GM21381 (cell line): ENCODE results near the gene ADAM23.
A peak's percentile ranks its signal among the peaks of the same experiment; 100 is the strongest.
"Not testable (repeated sequence)": the region's sequence is repeated elsewhere in the genome, so short reads cannot be mapped to it uniquely, and the experiment has no call there.

Experiments
- ATAC-seq: cut with Tn5 transposase; IDR thresholded peaks from one replicate; pipeline ENCODE4 v1.9.1; 2021; ENCODE audit warnings: mild to moderate bottlenecking, moderate library complexity; ENCODE audit not compliant: unreplicated experiment

Gene ADAM23

GRCh38 chr2:206442833-206443734, at the start of gene ADAM23:
Gene ADAM23, plus strand, starts transcription at chr2:206443532. Its CDS starts 335 bp downstream, at chr2:206443867.
- peak; percentile 51 for ATAC-seq

DNA sequence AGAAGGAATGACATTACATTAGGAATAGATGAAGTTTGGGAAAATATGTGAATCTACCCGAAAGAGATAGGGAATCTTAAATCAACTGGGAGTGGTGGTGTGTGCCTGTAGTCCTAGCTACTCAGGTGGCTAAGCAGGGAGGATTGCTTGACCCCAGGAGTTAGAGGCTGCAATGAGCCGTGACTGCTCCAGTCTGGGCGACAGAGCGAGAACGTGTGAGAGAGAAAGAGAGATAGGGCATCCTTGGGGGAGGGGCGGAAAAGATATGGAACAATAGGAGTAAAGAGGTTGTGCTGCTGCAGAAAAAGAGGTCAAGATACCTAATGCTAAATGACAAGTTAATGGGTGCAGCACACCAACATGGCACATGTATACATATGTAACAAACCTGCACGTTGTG, 47.1 kb upstream of the ADAM23 start:
- ATAC-seq = no peak

- not testable (repeated sequence) for ATAC-seq
Measured at GRCh38 chr2:206402956-206403569, 40.3 kb upstream of the ADAM23 start.

DNA sequence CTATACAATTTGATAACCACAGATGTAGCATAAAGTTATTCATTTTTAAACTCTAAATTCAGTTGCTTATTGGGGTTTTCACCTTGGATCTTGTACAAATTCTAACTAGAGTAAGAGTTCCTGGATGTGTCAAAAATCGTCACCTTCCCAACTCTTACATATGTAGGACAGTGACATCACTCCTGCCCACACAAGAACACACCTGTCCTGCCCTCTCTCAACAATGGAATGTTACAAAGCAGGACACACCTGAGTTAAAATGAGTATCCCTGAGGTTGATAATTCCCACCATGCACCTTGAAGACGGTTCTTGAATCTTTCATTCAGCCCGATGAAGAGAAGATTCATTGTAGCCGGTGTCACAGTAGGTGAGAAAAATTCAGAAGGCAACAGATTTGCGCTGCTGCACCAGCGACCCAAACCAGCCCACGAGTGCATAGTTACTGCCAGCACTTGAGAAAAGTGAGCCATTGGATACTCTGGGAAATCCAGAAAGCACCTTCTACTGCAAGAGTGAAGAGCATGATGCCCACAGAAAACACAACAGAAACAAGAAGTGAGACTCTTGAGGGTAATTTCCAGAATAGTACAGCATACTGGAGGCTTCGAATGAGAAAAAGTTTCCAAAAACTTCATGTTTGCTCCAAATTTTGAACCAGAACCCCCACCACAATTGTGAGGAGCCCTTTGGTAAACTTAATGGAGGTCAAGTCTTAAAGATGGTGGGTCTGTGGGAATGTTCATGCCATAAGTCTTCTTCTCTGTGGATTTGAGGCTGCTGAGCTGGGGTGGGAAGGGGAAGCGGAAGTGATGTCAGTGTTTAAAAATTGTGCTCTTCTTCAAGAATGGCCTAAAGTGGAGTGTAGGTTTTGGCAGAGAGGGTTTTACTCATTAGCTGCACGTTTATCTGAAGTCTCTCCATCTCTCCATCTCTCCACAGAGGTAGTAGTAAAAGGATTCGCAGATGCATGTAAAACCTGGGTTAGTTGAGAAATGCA, 34.7 kb upstream of the ADAM23 start:
- peak; percentile 93 for ATAC-seq

DNA sequence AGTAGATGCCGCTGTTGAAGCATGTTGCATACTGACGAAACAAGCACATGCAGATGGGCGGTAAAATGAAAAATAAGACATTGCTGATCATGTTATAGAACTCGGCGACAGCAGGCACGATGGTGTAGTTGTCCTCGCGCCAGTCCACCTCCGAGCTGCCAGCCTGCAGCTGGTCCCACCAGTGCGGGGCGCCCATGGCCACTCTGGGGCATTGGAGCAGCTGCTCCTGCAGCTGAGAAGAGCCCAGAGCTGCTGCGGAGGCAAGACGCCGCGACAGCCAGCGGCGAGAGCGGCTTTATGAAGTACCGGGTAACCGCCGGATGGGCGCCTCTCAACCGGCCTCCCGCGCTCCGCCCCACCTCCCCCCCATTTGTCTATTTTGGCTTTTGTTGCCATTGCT, 32.6 kb upstream of the ADAM23 start:
- ATAC-seq = no peak

DNA sequence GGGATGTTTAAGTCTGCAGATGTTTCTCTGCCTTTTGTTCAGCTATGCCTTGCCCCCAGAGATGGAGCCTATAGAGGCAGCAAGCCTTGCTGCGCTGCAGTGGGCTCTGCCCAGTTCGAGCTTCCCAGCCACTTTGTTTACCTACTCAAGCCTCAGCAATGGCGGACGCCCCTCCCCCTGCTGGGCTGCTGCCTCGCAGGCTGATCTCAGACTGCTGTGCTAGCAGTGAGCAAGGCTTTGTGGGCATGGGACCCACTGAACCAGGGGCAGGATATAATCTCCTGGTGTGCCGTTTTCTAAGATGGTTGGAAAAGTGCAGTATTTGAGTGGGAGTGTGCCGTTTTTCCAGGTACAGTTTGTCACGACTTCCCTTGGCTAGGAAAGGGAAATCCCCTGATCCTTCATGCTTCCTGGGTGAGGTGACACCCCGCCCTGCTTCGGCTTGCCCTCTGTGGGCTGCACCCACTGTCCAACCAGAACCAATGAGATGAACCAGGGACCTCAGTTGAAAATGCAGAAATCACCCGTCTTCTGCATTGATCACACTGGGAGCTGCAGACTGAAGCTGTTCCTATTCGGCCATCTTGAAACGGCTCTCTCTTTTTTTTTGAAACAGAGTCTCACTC, 27.6 kb upstream of the ADAM23 start:
- ATAC-seq = no peak

DNA sequence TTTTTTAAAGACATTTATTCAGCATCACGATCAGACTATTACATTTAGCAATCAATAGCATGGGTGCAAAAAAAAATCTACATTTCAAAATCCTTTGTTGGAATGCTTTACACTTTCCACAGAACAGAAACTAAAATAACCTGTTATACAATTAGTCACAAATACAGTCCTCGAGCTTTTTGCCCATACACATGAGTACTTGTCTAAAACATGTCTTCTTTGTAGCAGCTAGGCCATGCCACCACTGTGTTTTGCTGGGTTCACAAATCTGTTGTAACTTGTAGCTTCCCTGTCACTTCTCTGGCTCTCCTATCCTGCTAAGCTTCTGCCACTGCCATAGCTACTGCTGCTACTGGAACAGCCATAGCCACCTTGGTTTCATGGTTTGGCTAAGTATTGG, 24.4 kb upstream of the ADAM23 start:
- no peak for ATAC-seq

GRCh38 chr2:206420721-206421120, 22.6 kb upstream of the ADAM23 start:
- ATAC-seq = no peak

GRCh38 chr2:206422493-206422892, 20.8 kb upstream of the ADAM23 start:
- ATAC-seq = no peak

DNA sequence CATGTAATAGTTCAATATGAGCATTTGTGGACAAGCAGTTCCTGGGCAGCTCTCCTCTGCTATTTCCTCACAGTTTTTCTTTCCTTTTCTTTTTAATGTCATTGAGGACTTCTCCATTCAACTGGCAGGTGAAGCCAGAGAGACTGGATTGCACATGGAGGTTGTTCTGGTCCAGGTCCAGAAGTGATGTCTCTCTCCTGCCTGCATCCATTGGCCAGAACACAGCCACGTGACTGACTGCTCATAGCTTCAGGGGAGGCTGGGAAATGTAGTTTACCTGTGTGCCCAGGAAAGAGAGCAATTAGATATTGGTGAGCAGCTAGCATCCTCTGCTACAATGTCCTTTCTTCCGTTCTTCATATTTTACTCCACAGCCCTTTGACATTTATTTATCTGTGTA, 20.2 kb upstream of the ADAM23 start:
- no peak for ATAC-seq

GRCh38 chr2:206424134-206424533, 19.2 kb upstream of the ADAM23 start:
- ATAC-seq = no peak

- no peak for ATAC-seq
Measured at GRCh38 chr2:206428783-206429182, 14.5 kb upstream of the ADAM23 start.

DNA sequence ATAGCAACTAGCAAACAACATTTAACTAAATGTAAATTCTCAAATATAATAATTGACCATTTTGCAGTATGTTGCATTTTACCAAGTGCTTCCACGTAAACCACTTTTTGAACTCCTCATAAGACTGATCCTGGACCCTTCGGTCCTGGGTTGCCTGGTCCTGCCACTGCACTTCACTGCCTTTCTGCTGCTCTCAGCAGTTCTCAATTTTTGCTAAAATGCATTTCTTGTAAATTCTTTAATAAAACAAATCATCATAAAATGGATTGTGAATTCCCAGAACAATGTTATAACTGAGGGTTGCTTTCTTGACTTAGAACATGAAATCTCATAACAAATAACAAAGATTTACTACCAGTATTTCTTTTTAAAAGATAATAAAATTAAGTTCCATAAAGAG, 12.9 kb upstream of the ADAM23 start:
- no peak for ATAC-seq

- no peak for ATAC-seq
Measured at GRCh38 chr2:206431439-206431838, 11.9 kb upstream of the ADAM23 start.

- ATAC-seq = no peak
Measured at GRCh38 chr2:206432193-206433082, 10.9 kb upstream of the ADAM23 start.

DNA sequence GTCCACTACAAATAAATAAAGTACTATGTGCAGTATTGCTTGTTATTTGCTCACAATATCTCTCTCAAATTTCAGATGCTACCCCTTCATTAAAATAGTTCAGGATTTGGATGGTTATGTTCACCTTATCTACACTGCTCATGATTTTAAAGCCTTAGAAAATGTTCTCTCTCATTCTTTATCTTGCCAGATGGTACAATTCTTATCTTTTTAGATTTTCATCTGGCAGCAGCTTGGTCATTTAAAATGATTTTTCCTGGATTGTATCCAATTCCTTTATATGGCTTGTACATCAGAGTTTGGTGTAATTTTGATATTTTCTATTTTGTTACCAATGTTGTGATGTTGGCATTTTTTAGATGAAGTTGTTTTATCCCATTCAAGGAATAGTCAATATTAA, 10.1 kb upstream of the ADAM23 start:
- no peak for ATAC-seq

GRCh38 chr2:206433686-206434085, 9.6 kb upstream of the ADAM23 start:
- ATAC-seq = no peak

DNA sequence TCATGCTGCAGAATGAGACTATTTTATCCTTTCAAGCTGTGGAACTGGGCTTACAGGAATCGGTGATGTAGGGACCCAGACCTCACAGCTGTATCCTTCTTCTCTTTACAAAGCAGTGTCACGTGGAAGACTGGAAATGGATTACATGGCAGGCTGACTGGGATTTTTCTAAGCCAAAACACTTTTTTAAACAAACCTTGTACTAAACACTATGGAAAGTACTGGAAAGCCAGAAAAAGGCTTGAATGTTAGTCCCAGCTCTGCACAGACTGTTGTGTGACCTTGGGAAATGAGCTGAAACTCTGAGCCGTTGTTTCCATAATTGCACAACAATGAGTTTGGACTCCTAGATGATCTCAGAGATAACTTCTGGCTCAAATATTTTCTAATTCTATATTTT, 7.6 kb upstream of the ADAM23 start:
- ATAC-seq = no peak

DNA sequence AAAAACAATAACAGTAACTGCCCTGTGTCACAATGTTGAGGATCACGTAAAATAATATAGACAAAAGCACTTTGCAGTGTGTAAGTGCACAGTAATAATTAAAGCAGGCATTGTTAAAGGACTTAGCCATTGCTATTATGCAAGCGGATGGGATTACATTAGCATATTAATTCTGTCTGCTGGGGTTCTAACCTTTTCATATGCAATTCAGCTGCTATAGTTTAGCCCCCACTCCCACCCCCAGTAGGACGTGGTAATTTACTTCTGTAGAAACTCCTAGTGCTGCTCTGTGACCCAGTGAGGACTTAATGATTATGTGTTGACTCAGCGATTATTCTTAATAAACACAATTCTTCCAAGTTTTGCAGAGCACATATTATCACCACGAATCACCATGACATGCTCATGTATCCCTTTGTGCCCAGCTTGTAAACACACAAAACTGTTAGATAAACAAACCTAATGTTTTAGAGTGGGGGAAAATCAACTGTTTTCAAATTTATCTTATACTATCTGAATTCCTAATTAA, 5.1 kb upstream of the ADAM23 start:
- no peak for ATAC-seq

GRCh38 chr2:206442474-206442832, 879 bp upstream of the ADAM23 start:
- ATAC-seq = no peak
